Effector memory CD8-positive, alpha-beta T cell (primary cell): ENCODE measurements around the gene ZNF813.

ENCODE experiments used
- ATAC-seq: fragments of 150-1000 bp; cut with Tn5 transposase; replicated peaks from 2 replicates; pipeline ENCODE4 v1.10.0; 2021; ENCODE audit warnings: mild to moderate bottlenecking, moderate library complexity
- DNase-seq, 3 experiments: peaks; one replicate each; pipeline ENCODE4 v3.0.0; 2021
- H3K27ac Mint-ChIP-seq, 2 donors: one replicate each; pipeline ENCODE4 v1.8.0; 2022; ENCODE audit warnings: mild to moderate bottlenecking in 2 of 2, mixed read lengths in 2 of 2, moderate library complexity in 2 of 2
- H3K27me3 Mint-ChIP-seq, 2 donors: one replicate each; pipeline ENCODE4 v1.8.0; 2022; ENCODE audit warnings: mixed read lengths in 2 of 2
- H3K36me3 Mint-ChIP-seq: one replicate; pipeline ENCODE4 v1.8.0; 2022; ENCODE audit warnings: mild to moderate bottlenecking, moderate library complexity, mixed read lengths; ENCODE audit not compliant: insufficient read depth
- H3K4me1 Mint-ChIP-seq, 2 donors: one replicate each; pipeline ENCODE4 v1.8.0; 2022; ENCODE audit warnings: low read depth in 2 of 2, mixed read lengths in 2 of 2
- H3K4me3 Mint-ChIP-seq, 2 donors: one replicate each; pipeline ENCODE4 v1.8.0; 2022; ENCODE audit warnings: mild to moderate bottlenecking in 2 of 2, mixed read lengths in 2 of 2, moderate library complexity in 2 of 2
- H3K9me3 Mint-ChIP-seq, 2 donors: one replicate each; pipeline ENCODE4 v1.8.0; 2022; ENCODE audit warnings: mixed read lengths in 2 of 2

ZNF813 gene

GRCh38 chr19:53538378-53539109, 71.0 kb downstream of the ZNF813 start:
- H3K27me3 Mint-ChIP-seq: no peaks in the 10 kb centered on the region
- peak overlapping the region; percentile 98 for H3K4me3 Mint-ChIP-seq
- H3K9me3 Mint-ChIP-seq: no peaks in the 10 kb centered on the region
- peaks cover 15 to 19% of the 10 kb centered on the region in 2 donors for H3K4me1 Mint-ChIP-seq
- DNase-seq (no peak), ATAC-seq (no peak)
- H3K27ac Mint-ChIP-seq: peak overlapping the region; percentile 100
- peaks cover 56% of the 10 kb centered on the region for H3K36me3 Mint-ChIP-seq

- Mint-ChIP-seq H3K36me3 (peaks cover 72% of the 10 kb centered on the region), H3K4me3 (no peak overlapping the region), H3K27me3 (no peaks in the 10 kb centered on the region), H3K27ac (peak overlapping the region in 1 of 2 donors; percentile 53), H3K9me3 (no peaks in the 10 kb centered on the region), H3K4me1 (peaks cover 15 to 19% of the 10 kb centered on the region in 2 donors)
- DNase-seq: no peak
- no peak for ATAC-seq
Measured at GRCh38 chr19:53540091-53540490, 72.6 kb downstream of the ZNF813 start.

- no peaks in the 10 kb centered on the region for H3K27me3 Mint-ChIP-seq
- H3K4me1 Mint-ChIP-seq: peaks cover 15 to 22% of the 10 kb centered on the region in 2 donors
- ATAC-seq (no peak), DNase-seq (no peak)
- H3K36me3 Mint-ChIP-seq: peaks cover 83% of the 10 kb centered on the region
- H3K27ac Mint-ChIP-seq: no peak overlapping the region
- no peak overlapping the region for H3K4me3 Mint-ChIP-seq
- no peaks in the 10 kb centered on the region for H3K9me3 Mint-ChIP-seq
Measured at GRCh38 chr19:53541971-53542370, 74.4 kb downstream of the ZNF813 start.

GRCh38 chr19:53545271-53546065, 77.9 kb downstream of the ZNF813 start:
- H3K36me3 Mint-ChIP-seq: peaks cover 61% of the 10 kb centered on the region
- peaks cover 8 to 9% of the 10 kb centered on the region in 2 donors for H3K4me1 Mint-ChIP-seq
- no peak overlapping the region for H3K4me3 Mint-ChIP-seq
- ATAC-seq (peak; percentile 28), DNase-seq (no peak)
- H3K27me3 Mint-ChIP-seq: no peaks in the 10 kb centered on the region
- no peaks in the 10 kb centered on the region for H3K9me3 Mint-ChIP-seq
- no peak overlapping the region for H3K27ac Mint-ChIP-seq
